Stimulated activated CD4-positive, alpha-beta T cell treated with anti-CD3 and anti-CD28 coated beads, TNF-alpha, amount 100 ng/mL, for 4 hours (primary cell): ENCODE data around the gene HPCAL1.

Experiments
- DNase-seq, 3 experiments: peaks; one replicate each; pipeline ENCODE4 v3.0.0-alpha.2; 2020; ENCODE audit warnings: low read depth in 3 of 3

HPCAL1 gene

GRCh38 chr2:10462178-10463083, 159.7 kb downstream of the HPCAL1 start:
- DNase-seq, result no peak

GRCh38 chr2:10465910-10466309, 163.2 kb downstream of the HPCAL1 start:
- DNase-seq, result no peak

- DNase-seq, result no peak
Measured at GRCh38 chr2:10466801-10467200, 164.1 kb downstream of the HPCAL1 start.

GRCh38 chr2:10467401-10467800, 164.7 kb downstream of the HPCAL1 start:
- DNase-seq, result no peak

GRCh38 chr2:10469301-10469700, 166.6 kb downstream of the HPCAL1 start:
- no peak for DNase-seq

- no peak for DNase-seq
Measured at GRCh38 chr2:10469955-10470608, 167.4 kb downstream of the HPCAL1 start.

GRCh38 chr2:10471046-10471571, 168.4 kb downstream of the HPCAL1 start:
- no peak for DNase-seq

- no peak for DNase-seq
Measured at GRCh38 chr2:10471955-10472354, 169.3 kb downstream of the HPCAL1 start.

GRCh38 chr2:10473121-10473756, 170.5 kb downstream of the HPCAL1 start:
- DNase-seq, result no peak

- DNase-seq, result no peak
Measured at GRCh38 chr2:10475221-10475722, 172.6 kb downstream of the HPCAL1 start.

- no peak for DNase-seq
Measured at GRCh38 chr2:10475811-10476660, 173.3 kb downstream of the HPCAL1 start.

GRCh38 chr2:10476723-10477442, 174.2 kb downstream of the HPCAL1 start:
- DNase-seq, result no peak
